Measurements from ENCODE around the gene ZNF678.

Gene ZNF678

DNA sequence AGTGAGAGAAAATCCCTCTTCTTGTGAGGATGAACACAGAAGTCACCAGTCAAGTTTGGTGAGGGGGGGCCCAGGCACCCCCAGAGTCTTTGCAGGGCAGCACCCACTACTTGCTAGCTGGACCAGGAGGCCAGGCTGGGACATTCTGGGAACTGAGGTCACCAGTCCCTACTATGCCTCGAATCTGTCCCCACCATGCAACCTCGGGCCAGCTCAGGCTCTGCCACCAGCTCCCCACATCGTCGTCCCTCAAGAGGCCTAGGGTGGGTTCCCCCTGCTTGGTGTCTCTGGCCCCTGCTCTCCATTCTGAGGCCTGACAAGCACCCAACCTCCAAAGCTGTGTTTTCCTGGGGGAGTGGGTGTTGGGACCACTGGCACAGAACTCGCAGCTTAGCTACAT is 22.2 kb upstream of the ZNF678 start:
- TF ChIP-seq, protein P1, sequence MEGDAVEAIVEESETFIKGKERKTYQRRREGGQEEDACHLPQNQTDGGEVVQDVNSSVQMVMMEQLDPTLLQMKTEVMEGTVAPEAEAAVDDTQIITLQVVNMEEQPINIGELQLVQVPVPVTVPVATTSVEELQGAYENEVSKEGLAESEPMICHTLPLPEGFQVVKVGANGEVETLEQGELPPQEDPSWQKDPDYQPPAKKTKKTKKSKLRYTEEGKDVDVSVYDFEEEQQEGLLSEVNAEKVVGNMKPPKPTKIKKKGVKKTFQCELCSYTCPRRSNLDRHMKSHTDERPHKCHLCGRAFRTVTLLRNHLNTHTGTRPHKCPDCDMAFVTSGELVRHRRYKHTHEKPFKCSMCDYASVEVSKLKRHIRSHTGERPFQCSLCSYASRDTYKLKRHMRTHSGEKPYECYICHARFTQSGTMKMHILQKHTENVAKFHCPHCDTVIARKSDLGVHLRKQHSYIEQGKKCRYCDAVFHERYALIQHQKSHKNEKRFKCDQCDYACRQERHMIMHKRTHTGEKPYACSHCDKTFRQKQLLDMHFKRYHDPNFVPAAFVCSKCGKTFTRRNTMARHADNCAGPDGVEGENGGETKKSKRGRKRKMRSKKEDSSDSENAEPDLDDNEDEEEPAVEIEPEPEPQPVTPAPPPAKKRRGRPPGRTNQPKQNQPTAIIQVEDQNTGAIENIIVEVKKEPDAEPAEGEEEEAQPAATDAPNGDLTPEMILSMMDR (IDR thresholded peaks at IDR 0.05; ENCODE audit: insufficient read depth, missing control alignments), result no peak
- FAIRE-seq, result no peak
- DNase-seq (ENCODE audit: insufficient read length, low spot score), result no peak

DNA sequence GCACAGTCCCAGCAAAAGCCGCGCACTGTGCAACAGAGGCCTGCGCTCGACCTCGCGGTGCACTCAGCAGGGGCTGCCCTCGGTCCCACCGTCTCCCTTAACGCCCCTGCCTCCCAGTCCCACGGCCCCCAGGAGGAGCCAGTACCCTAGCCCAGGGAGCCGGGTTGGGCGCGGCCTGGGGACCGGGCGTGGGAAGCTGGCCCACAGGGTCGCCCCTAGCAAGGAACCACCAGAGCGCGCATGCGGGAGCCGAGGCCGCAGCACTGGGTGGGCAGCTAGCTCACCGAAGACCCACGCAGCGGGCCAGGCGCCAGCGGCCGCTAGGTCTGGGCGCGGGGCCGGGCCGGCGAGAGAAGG is 21.6 kb upstream of the ZNF678 start:
- FAIRE-seq, result no peak
- DNase-seq (ENCODE audit: insufficient read length, low spot score), result no peak
- TF ChIP-seq, protein P1 (IDR thresholded peaks at IDR 0.05; ENCODE audit: insufficient read depth, missing control alignments), result no peak

DNA sequence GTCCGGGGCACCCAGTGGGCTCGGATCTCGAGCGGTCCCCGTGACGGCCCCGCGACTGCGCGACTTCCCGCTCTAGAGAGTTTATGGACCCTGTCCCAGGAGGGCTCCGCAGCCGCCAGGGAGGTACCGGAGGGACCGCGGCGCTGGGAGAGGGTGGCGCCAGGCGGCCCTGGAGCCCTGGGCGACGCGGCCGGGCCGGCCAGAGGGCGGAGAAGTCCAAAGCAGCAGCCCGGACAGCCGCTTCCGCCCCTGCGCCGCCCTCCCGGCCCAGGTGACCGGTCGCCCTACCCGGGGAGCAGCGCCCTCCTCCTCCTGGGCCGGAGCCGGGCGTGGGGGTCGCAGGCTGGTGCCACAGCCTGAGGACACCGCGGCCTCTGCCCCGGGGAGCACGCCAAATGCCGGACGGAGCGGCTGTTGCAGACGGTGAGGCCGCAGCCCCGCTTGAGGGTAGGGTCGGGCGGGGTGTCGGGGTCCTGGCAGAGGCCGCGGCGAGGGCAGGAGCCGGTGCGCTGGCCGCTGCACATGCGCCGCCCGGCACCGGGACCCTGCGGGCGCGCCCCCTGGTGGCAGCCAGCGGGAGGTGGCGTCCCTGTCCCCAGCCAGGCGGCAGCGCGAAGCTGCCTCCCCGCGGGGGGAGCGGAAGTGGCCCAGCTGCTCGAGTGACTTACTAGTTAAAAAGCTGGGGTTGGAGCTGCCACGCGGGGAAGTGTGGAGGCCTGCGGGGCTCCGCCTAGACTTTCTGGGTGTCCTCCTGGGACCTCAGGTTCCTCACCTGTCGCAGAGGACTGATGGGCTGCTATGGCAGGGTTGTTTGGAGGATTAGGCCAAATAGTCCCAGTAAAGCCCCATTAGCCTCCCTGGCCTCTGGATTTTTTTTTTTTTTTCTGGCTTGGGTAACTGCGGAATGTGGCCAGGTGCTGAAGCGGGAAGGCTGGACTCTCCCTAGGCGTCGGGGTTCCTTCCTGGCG is 20.9 kb upstream of the ZNF678 start:
- DNase-seq (ENCODE audit: insufficient read length, low spot score), result peak; percentile 81
- no peak for FAIRE-seq
- TF ChIP-seq, protein P1 (IDR thresholded peaks at IDR 0.05; ENCODE audit: insufficient read depth, missing control alignments), result peak; percentile 91

DNA sequence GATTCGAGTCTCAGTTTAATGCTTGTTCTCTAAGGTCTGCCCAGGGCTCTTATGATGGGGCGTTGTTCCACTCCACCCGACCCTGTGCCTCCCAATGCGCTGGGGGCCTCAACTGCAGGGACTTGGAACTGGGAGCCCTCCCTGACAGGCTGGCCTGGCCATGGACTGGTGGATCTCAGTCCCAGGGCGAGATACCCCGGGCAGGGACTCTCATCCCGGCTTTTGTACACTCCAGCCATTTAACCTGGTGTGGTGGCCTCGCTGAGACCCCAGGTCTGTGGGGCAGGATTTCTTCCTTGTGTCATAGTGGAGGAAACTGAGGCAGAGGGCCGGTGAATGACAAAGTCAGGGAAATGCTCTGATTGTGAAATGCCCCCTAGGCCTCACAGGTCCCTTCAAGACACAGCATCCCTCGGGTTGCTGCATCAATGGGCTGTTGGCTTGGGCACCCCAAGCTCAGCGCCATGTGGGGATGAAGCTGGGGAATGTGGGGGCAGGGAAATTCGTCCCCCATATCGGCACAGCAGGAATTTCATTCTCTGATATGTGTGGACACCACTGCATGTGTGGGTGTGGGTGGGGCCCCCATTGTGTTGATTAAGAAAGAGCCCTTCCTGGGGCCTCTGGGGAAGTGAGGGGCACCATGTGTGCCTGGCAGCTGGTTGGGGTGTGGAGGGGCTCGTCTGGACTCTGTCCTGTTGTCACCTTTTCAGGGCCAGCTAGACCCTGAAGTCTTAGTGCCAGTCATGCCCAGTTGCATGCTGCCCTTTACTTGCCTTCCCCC is 19.9 kb upstream of the ZNF678 start:
- TF ChIP-seq, protein P1 (IDR thresholded peaks at IDR 0.05; ENCODE audit: insufficient read depth, missing control alignments), result no peak
- DNase-seq (ENCODE audit: insufficient read length, low spot score) (no peak), FAIRE-seq (no peak)

DNA sequence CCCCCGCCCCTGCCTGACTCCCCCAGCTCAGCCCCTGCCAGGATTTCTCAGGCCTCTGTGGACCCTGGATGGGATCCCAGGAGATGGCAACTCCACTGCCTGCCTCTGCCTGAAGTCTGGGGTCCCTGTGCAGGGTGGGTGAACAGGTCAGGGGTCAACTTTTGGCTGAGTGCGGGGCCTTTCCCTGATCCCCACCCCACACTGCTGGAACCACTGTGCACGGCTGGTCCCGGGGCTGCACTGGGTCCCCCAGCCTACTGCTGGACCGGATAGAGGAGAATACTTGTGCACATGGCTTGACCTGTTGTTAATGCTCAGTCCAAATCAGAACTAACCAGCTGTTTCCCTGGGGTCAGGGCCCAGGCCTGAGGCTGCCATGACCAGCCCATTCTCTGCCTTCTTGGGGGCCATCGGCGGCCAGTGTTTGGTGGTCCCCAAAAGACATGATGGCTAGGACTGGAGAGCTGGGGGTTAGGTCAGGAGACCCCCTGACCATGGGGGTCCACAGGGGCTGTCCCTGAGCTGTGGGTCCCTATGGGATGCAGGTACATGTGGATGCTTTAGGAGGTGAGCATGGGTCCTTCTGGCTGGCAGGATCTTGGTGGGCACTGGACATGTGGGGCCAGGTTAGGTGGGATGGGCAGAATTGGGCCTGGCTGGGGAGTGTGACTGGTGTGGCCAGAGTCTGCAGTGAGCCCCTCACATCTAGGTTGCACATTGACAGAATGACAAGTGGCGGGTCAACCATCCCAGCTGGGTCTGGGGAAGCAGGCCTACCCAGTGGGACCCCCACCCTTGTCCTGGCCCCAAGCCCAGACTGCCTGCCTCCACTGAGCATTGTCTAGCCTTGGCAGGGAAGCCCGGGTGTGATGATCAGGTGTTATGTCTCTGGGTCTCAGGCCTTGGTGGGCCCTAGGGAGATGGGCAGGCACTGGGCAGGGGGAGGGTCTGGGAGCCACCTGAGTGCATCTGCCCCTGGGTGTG is 19.0 kb upstream of the ZNF678 start:
- TF ChIP-seq, protein P1 (IDR thresholded peaks at IDR 0.05; ENCODE audit: insufficient read depth, missing control alignments), result no peak
- FAIRE-seq (no peak), DNase-seq (ENCODE audit: insufficient read length, low spot score) (no peak)

DNA sequence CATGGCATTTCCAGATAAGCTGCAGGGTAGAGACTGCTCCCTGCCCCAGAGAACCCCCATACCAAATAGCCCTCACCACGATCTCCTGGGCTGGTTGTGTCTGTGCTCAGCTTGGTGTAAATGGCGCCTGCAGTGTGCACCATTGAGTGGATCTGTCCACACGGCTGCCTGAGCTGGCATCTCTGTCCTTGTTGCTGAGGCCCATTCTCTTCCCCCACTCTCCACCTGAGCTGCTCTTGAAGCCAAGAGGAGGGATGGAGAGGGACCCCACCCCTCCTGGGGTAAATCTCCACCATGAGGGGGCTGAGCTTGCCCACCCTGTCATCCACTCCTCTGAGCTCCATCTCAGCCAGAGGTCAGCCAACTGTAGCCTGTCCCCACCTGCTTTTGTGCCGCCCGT is 18.0 kb upstream of the ZNF678 start:
- TF ChIP-seq, protein P1 (IDR thresholded peaks at IDR 0.05; ENCODE audit: insufficient read depth, missing control alignments), result no peak
- FAIRE-seq (no peak), DNase-seq (ENCODE audit: insufficient read length, low spot score) (no peak)
